Effector memory CD8-positive, alpha-beta T cell (primary cell): ENCODE measurements around the gene GRAP2.
A peak's percentile ranks its signal among the peaks of the same experiment; 100 is the strongest.

Source experiments
- ATAC-seq: fragments of 150-1000 bp; cut with Tn5 transposase; replicated peaks from 2 replicates; pipeline ENCODE4 v1.10.0; 2021; ENCODE audit warnings: mild to moderate bottlenecking, moderate library complexity
- DNase-seq, 3 experiments: peaks; one replicate each; pipeline ENCODE4 v3.0.0; 2021
- H3K27ac Mint-ChIP-seq, 2 donors: one replicate each; pipeline ENCODE4 v1.8.0; 2022; ENCODE audit warnings: mild to moderate bottlenecking in 2 of 2, mixed read lengths in 2 of 2, moderate library complexity in 2 of 2
- H3K27me3 Mint-ChIP-seq, 2 donors: one replicate each; pipeline ENCODE4 v1.8.0; 2022; ENCODE audit warnings: mixed read lengths in 2 of 2
- H3K36me3 Mint-ChIP-seq: one replicate; pipeline ENCODE4 v1.8.0; 2022; ENCODE audit warnings: mild to moderate bottlenecking, moderate library complexity, mixed read lengths; ENCODE audit not compliant: insufficient read depth
- H3K4me1 Mint-ChIP-seq, 2 donors: one replicate each; pipeline ENCODE4 v1.8.0; 2022; ENCODE audit warnings: low read depth in 2 of 2, mixed read lengths in 2 of 2
- H3K4me3 Mint-ChIP-seq, 2 donors: one replicate each; pipeline ENCODE4 v1.8.0; 2022; ENCODE audit warnings: mild to moderate bottlenecking in 2 of 2, mixed read lengths in 2 of 2, moderate library complexity in 2 of 2
- H3K9me3 Mint-ChIP-seq, 2 donors: one replicate each; pipeline ENCODE4 v1.8.0; 2022; ENCODE audit warnings: mixed read lengths in 2 of 2

The GRAP2 gene

DNA sequence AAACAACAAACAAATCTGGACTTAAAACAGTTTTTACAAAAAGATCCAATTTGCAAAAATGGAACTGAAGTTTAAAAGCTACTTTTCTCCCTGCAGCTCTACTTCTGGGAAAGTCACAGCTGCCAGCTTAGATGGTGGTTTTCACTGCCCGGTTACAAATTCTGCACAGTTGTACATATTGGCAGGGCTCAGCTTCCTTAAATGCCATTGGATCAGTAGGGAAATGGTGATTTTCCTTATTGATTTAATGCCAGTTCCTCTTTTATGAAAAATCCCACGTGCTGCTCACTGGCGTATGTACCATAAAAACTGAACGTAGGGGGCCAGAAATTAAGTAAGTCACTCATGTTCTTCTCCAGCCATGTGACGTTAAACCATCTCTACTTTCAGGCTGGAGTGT, 22.8 kb downstream of the GRAP2 start:
- DNase-seq = no peak
- Mint-ChIP-seq H3K4me3 (peak overlapping the region in 1 of 2 donors; percentile 61), H3K27me3 (no peaks in the 10 kb centered on the region), H3K36me3 (peaks cover 35% of the 10 kb centered on the region), H3K9me3 (no peaks in the 10 kb centered on the region), H3K27ac (peak overlapping the region; percentile 83 to 96), H3K4me1 (peaks cover 62 to 75% of the 10 kb centered on the region in 2 donors)
- ATAC-seq = no peak

DNA sequence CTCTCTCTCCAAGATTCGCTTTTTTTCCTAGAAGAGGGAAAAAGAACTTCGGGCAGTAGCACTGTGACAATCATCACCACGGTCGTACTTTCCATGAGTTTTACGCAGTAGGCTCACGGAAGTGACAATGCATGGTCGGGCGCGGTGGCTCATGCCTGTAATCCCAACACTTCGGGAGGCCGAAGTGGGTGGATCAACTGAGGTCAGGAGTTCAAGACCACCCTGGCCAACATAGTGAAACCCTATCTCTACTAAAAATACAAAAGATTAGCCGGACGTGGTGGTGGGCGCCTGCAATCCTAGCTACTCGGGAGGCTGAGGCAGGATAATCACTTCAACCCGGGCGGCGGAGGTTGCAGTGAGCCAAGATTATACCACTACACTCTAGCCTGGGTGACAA, 23.4 kb downstream of the GRAP2 start:
- Mint-ChIP-seq H3K4me1 (peaks cover 61 to 74% of the 10 kb centered on the region in 2 donors), H3K4me3 (peak overlapping the region in 1 of 2 donors; percentile 57), H3K36me3 (peaks cover 35% of the 10 kb centered on the region), H3K27ac (peak overlapping the region; percentile 83 to 96), H3K9me3 (no peaks in the 10 kb centered on the region), H3K27me3 (no peaks in the 10 kb centered on the region)
- ATAC-seq (no peak), DNase-seq (no peak)

DNA sequence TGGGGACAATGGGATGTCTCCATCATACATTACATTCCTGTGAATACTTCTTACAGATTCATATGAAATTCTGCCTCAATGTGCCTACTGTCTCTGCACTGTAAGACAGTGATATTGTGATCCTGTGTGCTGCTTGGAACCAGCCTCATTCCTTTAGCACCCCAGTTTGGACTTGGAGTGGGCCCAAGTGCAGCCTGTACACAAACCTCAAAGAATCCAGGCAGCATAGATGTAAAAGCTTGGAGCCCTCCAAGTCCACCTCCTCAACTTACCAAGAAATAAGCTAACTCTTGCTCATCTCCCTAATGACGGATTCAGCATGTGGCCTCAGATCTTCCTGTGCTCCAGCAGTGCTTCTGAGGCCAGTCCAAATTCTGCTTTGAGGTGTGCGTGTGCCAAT, 24.4 kb downstream of the GRAP2 start:
- Mint-ChIP-seq H3K36me3 (peaks cover 34% of the 10 kb centered on the region), H3K4me3 (no peak overlapping the region), H3K27ac (peak overlapping the region; percentile 83 to 96), H3K27me3 (no peaks in the 10 kb centered on the region), H3K9me3 (no peaks in the 10 kb centered on the region), H3K4me1 (peaks cover 51 to 64% of the 10 kb centered on the region in 2 donors)
- no peak for ATAC-seq
- DNase-seq = no peak

DNA sequence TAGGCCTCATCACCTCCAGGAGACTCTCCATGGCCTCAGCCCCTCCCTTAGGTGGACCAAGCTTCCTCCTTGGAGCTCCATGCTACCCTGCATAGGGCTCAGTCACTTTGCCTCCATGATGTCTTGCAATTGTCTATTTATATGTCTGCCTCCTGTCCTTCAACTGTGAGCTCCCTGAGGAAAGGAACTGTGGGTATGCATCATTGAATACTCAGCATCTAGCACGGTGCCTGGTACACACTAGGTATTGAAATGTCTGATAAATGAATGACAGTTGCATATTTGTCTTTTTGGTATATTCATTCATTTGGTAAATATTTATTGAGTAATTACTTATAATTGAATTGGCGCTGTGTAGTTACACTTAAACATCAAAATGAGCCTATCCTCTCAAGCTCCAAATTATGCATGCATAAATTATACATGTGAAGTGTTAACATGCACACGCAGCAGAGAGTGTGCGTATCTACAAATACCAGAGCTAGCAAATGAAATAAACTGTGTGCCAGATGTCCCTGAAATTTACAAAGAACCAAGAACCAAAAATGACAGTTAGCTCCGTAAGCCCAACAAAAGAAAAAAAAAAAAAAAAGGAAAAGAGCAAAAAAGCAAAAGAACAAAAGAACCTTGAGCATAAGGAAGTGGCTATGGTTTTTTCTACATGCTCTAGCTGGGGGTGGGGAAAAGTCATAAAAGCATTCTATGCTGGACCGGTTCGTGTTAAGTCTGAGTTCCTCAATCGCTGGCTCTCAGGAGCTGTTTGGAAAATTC, 25.2 kb downstream of the GRAP2 start:
- Mint-ChIP-seq H3K4me3 (no peak overlapping the region), H3K27ac (peak overlapping the region; percentile 83 to 96), H3K9me3 (no peaks in the 10 kb centered on the region), H3K36me3 (peaks cover 26% of the 10 kb centered on the region), H3K4me1 (peaks cover 43 to 56% of the 10 kb centered on the region in 2 donors), H3K27me3 (no peaks in the 10 kb centered on the region)
- peak; percentile 58 for ATAC-seq
- no peak for DNase-seq

DNA sequence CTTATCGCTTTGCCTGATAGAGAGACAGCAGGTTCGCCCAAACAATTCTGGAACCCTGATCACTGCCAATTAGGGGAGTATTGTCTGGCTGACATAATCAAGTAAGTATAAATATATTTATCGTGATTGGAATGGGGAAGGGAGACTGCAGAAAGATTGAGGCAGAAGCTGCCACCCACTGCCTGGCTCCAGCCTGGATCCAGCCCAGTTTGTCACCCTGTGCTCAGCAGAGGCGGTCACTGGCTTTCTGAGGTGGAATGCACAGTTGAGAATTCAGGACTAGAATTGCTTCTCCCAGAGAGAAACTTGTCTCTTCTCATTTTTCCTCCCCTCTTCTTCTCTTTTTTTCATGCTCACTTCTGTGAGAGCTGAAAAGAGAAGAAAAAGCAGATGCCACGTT, 25.9 kb downstream of the GRAP2 start:
- H3K4me1 Mint-ChIP-seq = peaks cover 39 to 49% of the 10 kb centered on the region in 2 donors
- no peak overlapping the region for H3K4me3 Mint-ChIP-seq
- peak overlapping the region; percentile 44 to 83 for H3K27ac Mint-ChIP-seq
- H3K27me3 Mint-ChIP-seq = no peaks in the 10 kb centered on the region
- ATAC-seq (no peak), DNase-seq (no peak)
- H3K9me3 Mint-ChIP-seq = no peaks in the 10 kb centered on the region
- peaks cover 26% of the 10 kb centered on the region for H3K36me3 Mint-ChIP-seq

DNA sequence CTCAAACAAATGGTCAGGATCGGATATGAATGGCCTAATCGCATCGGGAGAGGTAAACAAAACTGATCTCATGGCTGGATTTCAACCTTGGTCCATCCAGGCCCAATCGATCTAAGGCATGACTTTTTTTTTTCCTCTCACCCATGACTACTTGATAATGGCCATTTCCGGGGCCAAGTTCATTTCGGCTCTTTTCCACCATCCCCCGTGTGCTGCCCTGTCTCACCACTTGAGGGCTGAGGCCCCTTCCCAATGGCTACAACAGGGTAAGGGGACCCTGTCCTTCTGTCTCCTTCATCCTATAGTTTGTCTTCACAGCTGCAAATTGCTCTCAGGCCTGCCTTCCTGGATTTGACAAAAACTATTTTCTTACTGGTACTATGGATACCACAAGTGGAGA, 26.7 kb downstream of the GRAP2 start:
- peaks cover 34 to 41% of the 10 kb centered on the region in 2 donors for H3K4me1 Mint-ChIP-seq
- peak overlapping the region in 1 of 2 donors; percentile 85 for H3K27ac Mint-ChIP-seq
- peaks cover 26% of the 10 kb centered on the region for H3K36me3 Mint-ChIP-seq
- ATAC-seq (no peak), DNase-seq (no peak)
- no peaks in the 10 kb centered on the region for H3K9me3 Mint-ChIP-seq
- H3K4me3 Mint-ChIP-seq = no peak overlapping the region
- no peaks in the 10 kb centered on the region for H3K27me3 Mint-ChIP-seq

DNA sequence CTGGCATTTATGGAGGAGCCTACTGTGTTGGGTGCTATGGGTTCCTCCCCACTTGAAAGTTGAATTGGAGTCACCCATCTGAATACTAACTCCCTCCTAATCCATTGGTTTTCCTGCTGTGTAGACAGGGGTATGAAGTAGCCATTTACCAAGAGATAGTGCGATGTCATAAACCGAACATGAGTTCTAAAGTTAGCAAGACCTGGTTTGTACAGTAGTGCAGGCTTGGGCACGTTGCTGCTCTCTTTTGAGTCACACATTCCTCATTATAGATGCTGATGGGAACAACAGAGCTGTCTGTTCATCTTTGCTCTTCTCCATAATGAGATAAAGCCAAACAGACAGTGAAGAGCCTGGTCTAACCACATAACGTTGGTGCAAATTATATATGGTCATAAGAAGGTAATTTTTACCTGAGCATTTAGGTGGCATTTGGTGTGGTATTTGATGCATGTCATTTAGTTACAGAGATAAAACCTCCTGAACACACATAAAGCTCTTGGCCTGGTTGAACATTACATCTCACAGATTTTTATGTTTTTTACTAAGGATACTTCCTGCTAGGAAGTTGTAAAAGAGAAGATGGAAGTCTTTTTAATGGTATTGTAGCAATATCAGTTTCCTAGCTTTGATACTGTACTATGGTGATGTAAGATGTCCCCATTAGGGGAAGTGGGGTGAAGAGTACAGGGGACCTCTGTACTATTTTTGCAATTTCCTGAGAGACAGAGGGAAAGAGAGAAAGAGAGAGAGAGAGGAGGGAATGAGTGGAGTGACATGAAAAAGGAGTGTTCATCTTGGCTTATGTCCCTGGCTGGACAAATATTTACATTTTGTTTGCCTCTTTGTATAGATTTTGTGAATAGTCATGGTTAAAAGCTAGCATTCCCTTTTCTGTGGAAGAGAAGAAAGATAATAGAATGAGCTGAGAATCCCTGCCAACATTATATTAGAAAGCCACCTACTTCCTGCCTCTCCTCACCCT, 27.9 kb downstream of the GRAP2 start:
- no peaks in the 10 kb centered on the region for H3K9me3 Mint-ChIP-seq
- H3K27ac Mint-ChIP-seq = peak overlapping the region in 1 of 2 donors; percentile 85
- DNase-seq = no peak
- peaks cover 29% of the 10 kb centered on the region for H3K36me3 Mint-ChIP-seq
- no peak for ATAC-seq
- peaks cover 40 to 43% of the 10 kb centered on the region in 2 donors for H3K4me1 Mint-ChIP-seq
- H3K27me3 Mint-ChIP-seq = no peaks in the 10 kb centered on the region
- no peak overlapping the region for H3K4me3 Mint-ChIP-seq

DNA sequence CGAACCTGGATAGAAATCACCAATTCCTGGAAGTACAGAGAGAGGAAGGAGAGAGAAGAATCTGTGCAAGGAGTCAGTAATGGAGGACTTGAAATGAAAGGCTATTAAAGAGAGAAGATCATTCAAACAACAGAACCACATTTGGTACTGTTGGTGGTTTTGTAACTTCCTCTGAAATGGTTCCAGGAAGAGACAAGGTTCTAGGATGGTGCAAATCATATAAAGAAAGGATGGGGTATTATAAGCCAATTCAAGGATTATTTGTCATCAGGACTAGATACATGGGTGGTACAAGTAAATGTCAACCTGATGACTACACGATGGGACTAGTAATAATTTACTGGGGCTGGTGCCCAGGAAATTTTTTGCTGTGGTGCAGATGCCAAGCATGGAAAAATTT, 30.4 kb downstream of the GRAP2 start:
- Mint-ChIP-seq H3K36me3 (peaks cover 21% of the 10 kb centered on the region), H3K4me3 (no peak overlapping the region), H3K4me1 (peaks cover 36 to 40% of the 10 kb centered on the region in 2 donors), H3K27ac (no peak overlapping the region), H3K9me3 (no peaks in the 10 kb centered on the region), H3K27me3 (no peaks in the 10 kb centered on the region)
- ATAC-seq = no peak
- no peak for DNase-seq

DNA sequence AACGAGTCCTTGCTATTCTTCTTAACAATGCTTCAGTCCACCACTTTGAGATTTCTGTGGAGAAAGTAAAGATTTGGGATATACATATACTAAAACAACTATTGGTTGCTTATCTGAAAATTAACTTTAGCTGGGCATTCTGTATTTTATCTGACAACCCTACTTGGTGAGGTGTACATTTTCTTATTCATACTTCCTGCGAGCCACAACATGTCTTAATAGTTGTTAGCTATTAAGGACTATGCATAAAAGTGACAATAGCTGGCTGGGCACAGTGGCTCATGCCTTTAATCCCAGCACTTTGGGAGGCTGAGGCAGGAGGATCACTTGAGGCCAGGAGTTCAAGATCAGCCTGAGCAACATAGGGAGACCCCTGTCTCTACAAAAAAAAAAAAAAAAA, 31.3 kb downstream of the GRAP2 start:
- no peak overlapping the region for H3K4me3 Mint-ChIP-seq
- no peak for ATAC-seq
- no peak overlapping the region for H3K27ac Mint-ChIP-seq
- DNase-seq = no peak
- H3K4me1 Mint-ChIP-seq = peaks cover 41 to 45% of the 10 kb centered on the region in 2 donors
- H3K27me3 Mint-ChIP-seq = no peaks in the 10 kb centered on the region
- H3K36me3 Mint-ChIP-seq = peaks cover 21% of the 10 kb centered on the region
- no peaks in the 10 kb centered on the region for H3K9me3 Mint-ChIP-seq

DNA sequence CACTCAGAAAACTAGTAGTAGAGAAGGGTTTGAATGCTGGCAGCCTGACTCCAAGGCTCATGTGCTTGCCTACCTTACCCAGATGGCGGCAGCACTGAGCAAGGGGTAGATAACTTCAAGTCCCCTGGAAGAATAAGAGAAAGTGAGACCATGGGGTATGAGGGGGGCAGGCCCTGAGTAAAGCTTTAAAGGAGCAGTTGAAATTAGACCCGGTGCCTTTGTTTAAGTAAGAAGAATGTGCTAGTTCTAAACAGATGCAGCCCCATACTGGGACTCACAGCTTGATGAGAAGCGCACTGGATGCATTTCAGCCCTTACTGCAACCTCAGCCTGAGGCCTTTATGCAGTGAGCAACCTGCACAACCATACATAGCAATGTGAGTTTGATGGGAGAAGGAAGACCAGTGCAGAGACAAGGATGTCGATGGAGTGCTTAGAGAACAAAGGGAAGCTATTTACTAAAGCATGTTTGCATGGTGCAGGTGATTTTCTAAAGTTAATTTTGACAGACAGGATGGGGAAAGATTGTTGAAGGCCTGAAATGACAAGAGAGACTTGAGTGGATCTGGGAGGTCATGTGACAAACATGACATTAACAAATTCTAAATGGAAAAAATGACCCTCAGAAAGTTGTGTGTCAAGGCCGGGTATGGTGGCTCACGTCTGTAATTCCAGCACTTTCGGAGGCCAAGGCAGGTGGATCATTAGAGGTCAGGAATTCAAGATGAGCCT, 32.2 kb downstream of the GRAP2 start:
- peak overlapping the region; percentile 69 to 94 for H3K27ac Mint-ChIP-seq

DNA sequence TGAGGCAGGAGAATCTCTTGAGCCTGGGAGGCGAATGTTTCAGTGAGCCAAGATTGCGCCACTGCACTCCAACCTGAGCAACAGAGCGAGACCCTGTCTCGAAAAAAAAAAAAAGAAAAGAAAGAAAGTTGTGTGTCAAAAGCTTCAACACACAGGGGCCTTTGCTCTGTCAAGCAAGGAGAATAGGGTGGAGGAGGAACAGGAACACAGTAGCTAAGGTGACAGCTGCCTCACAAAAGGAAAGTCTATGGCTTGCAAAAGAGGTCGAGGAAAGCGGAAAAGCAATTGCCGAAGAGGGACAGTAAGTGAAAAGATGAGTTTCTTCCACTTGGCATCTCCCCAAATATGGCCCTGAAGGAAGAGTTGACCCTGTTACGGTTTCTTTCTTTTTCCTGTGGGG, 32.9 kb downstream of the GRAP2 start:
- no peaks in the 10 kb centered on the region for H3K9me3 Mint-ChIP-seq
- no peaks in the 10 kb centered on the region for H3K27me3 Mint-ChIP-seq
- DNase-seq (no peak), ATAC-seq (peak; percentile 31)
- peak overlapping the region; percentile 69 to 94 for H3K27ac Mint-ChIP-seq
- H3K36me3 Mint-ChIP-seq = peaks cover 23% of the 10 kb centered on the region
- H3K4me1 Mint-ChIP-seq = peaks cover 56 to 61% of the 10 kb centered on the region in 2 donors
- peak overlapping the region in 1 of 2 donors; percentile 80 for H3K4me3 Mint-ChIP-seq

More for the DNA sequence above, 32.2 kb downstream of the GRAP2 start:
- ATAC-seq (peak; percentile 64), DNase-seq (peak; percentile 52 to 63 (median 53))
- H3K4me1 Mint-ChIP-seq = peaks cover 50 to 55% of the 10 kb centered on the region in 2 donors
- no peaks in the 10 kb centered on the region for H3K27me3 Mint-ChIP-seq
- peak overlapping the region in 1 of 2 donors; percentile 80 for H3K4me3 Mint-ChIP-seq
- no peaks in the 10 kb centered on the region for H3K9me3 Mint-ChIP-seq
- peaks cover 18% of the 10 kb centered on the region for H3K36me3 Mint-ChIP-seq

DNA sequence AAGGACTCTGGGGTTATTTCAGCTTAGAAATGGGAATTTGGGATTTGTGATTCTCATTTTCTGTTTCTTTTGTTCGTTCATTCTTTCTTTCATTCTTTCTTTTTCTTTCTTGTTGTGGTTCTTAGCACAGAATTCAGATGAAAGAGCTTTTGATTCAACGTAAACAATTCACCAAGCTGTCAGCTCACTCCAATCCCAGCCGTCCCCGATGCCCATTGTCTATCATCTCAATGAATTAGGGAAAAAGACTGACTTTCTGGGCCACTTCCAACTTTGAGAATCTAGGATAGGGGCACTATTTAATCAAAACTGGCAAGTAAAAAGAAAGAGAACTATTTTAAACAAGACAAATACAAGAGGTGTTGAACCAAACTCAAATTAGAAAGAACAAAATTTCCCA, 34.2 kb downstream of the GRAP2 start:
- peak overlapping the region; percentile 69 to 94 for H3K27ac Mint-ChIP-seq
- H3K36me3 Mint-ChIP-seq = peaks cover 23% of the 10 kb centered on the region
- no peaks in the 10 kb centered on the region for H3K9me3 Mint-ChIP-seq
- ATAC-seq = no peak
- H3K4me3 Mint-ChIP-seq = peak overlapping the region in 1 of 2 donors; percentile 80
- H3K4me1 Mint-ChIP-seq = peaks cover 62 to 68% of the 10 kb centered on the region in 2 donors
- H3K27me3 Mint-ChIP-seq = no peaks in the 10 kb centered on the region
- no peak for DNase-seq

DNA sequence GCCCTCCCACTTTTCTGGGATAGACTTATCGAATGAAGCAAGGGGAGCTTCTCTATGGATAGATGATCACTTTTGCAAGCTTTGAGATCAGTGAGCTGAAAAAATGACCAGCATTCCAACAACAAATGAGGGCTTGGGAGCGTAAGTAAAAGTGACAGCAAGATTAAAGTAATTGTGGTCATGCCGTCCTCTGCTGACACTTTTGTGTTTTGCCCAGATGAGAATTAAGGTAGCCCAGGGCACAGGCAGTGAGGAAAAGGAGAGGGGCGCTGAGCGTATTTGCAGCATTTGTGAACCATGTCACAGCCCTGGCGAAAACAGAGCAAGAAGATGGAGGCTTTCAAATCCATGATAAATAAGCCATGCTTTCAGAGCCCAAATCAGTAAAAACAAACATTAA, 34.7 kb downstream of the GRAP2 start:
- peaks cover 23% of the 10 kb centered on the region for H3K36me3 Mint-ChIP-seq
- H3K4me1 Mint-ChIP-seq = peaks cover 67 to 73% of the 10 kb centered on the region in 2 donors
- no peak for ATAC-seq
- no peaks in the 10 kb centered on the region for H3K27me3 Mint-ChIP-seq
- peak overlapping the region; percentile 69 to 94 for H3K27ac Mint-ChIP-seq
- H3K4me3 Mint-ChIP-seq = peak overlapping the region in 1 of 2 donors; percentile 80
- no peaks in the 10 kb centered on the region for H3K9me3 Mint-ChIP-seq
- DNase-seq = no peak
